MM.1S (cell line): ENCODE measurements around the gene MAP3K20.
"Not testable (repeated sequence)": the region's sequence is repeated elsewhere in the genome, so short reads cannot be mapped to it uniquely, and the experiment has no call there.

Experiments used
- CTCF ChIP-seq: fragments of 300-600 bp; sonication (generic); IDR thresholded peaks from 2 replicates; pipeline ENCODE4 v1.5.1; 2016; ENCODE audit warnings: antibody characterized with exemption, low read length, mixed read lengths
- EZH2 ChIP-seq: fragments of 300-600 bp; sonication (generic); optimal IDR thresholded peaks from 2 replicates; pipeline ENCODE3; 2017; ENCODE audit warnings: low read depth, mild to moderate bottlenecking, antibody characterized with exemption, low read length, mixed read lengths

GRCh38 chr2:173174339-173174738, 98.7 kb downstream of the MAP3K20 start:
- not testable (repeated sequence) for TF ChIP-seq CTCF, EZH2
